ENCODE measurements around the gene ZFYVE28.

DNA sequence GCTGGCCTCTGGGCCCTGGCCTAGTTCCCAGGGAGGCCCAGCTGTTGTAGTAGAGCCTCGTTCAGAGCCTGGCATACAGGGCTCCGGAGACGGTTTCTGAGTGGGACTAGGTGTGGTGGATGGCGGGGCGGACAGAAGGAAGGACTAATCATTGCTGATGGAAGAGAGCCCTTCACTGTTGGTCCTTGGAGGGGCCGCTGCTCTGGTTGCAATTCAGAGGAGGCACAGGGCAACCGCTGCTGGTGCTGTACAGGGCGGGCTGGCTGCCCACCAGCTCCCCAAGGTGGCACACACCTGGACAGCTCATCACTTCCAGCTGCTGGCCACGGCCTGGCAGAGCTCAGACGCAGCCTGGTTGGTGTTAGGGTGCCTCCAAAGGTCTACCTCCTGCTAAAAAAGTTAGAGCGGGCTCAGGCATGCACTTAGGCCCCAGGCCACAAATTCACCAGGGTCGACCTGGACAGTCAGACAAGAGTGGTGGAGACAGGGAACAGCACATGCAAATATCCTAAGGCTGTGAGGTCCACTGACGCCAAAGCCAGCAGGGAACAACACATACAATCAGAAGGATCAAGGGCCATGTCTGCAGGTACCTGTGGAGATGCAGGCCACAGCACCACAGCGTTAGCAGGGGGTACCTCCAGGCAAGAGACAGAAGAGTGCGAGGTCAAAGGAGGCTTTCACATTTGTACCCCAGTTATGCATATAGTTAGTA, 43.0 kb upstream of the ZFYVE28 start:
- TF ChIP-seq, protein P1, sequence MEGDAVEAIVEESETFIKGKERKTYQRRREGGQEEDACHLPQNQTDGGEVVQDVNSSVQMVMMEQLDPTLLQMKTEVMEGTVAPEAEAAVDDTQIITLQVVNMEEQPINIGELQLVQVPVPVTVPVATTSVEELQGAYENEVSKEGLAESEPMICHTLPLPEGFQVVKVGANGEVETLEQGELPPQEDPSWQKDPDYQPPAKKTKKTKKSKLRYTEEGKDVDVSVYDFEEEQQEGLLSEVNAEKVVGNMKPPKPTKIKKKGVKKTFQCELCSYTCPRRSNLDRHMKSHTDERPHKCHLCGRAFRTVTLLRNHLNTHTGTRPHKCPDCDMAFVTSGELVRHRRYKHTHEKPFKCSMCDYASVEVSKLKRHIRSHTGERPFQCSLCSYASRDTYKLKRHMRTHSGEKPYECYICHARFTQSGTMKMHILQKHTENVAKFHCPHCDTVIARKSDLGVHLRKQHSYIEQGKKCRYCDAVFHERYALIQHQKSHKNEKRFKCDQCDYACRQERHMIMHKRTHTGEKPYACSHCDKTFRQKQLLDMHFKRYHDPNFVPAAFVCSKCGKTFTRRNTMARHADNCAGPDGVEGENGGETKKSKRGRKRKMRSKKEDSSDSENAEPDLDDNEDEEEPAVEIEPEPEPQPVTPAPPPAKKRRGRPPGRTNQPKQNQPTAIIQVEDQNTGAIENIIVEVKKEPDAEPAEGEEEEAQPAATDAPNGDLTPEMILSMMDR (IDR thresholded peaks at IDR 0.05; ENCODE audit: low read depth, low read length, poor library complexity, severe bottlenecking): no peak
- TF ChIP-seq EZH2phosphoT487 (IDR thresholded peaks at IDR 0.05; ENCODE audit: borderline replicate concordance, low read length): no peak
